HG03139 (cell line): ENCODE data around the gene SELENON.
"Not testable (repeated sequence)": the region's sequence is repeated elsewhere in the genome, so short reads cannot be mapped to it uniquely, and the experiment has no call there.

Experiments used
- ATAC-seq: cut with Tn5 transposase; IDR thresholded peaks from one replicate; pipeline ENCODE4 v1.9.1; 2021; ENCODE audit not compliant: unreplicated experiment

Gene SELENON

GRCh38 chr1:25826571-25826970, 26.6 kb downstream of the SELENON start:
- no peak for ATAC-seq

- ATAC-seq, result no peak
These were observed 28.5 kb downstream of the SELENON start for GRCh38 chr1:25828491-25828890.

- ATAC-seq, result no peak
These were observed 29.1 kb downstream of the SELENON start for GRCh38 chr1:25829046-25829445.

- no peak for ATAC-seq
These were observed 31.7 kb downstream of the SELENON start for GRCh38 chr1:25831569-25832196.

GRCh38 chr1:25832336-25833037, 32.5 kb downstream of the SELENON start:
- ATAC-seq, result no peak

- no peak for ATAC-seq
These were observed 33.2 kb downstream of the SELENON start for GRCh38 chr1:25833158-25833557.

GRCh38 chr1:25834894-25835293, 34.9 kb downstream of the SELENON start:
- ATAC-seq, result no peak

- ATAC-seq, result no peak
These were observed 36.7 kb downstream of the SELENON start for GRCh38 chr1:25836695-25837094.

- no peak for ATAC-seq
These were observed 37.4 kb downstream of the SELENON start for GRCh38 chr1:25837262-25837875.

- ATAC-seq, result not testable (repeated sequence)
These were observed 39.8 kb downstream of the SELENON start for GRCh38 chr1:25839808-25840207.

- ATAC-seq, result no peak
These were observed 43.5 kb downstream of the SELENON start for GRCh38 chr1:25843483-25843882.

GRCh38 chr1:25844536-25845337, 44.7 kb downstream of the SELENON start:
- no peak for ATAC-seq

GRCh38 chr1:25845664-25846063, 45.7 kb downstream of the SELENON start:
- ATAC-seq, result no peak

GRCh38 chr1:25847929-25848328, 47.9 kb downstream of the SELENON start:
- no peak for ATAC-seq

- ATAC-seq, result no peak
These were observed 48.5 kb downstream of the SELENON start for GRCh38 chr1:25848531-25848930.

GRCh38 chr1:25854554-25854953, 54.6 kb downstream of the SELENON start:
- no peak for ATAC-seq

GRCh38 chr1:25856856-25857255, 56.9 kb downstream of the SELENON start:
- no peak for ATAC-seq

- ATAC-seq, result no peak
These were observed 58.5 kb downstream of the SELENON start for GRCh38 chr1:25858494-25858893.

- peak; percentile 76 for ATAC-seq
These were observed 59.2 kb downstream of the SELENON start, which contains the start of gene AUNIP for GRCh38 chr1:25858906-25859789. Gene AUNIP, minus strand, starts transcription at chr1:25859457. Its CDS starts 100 bp downstream, at chr1:25859357.
